Glomerular endothelial cell (primary cell): ENCODE results near the gene OR51M1. TPM values are rescaled to one million over a fixed set of nuclear protein-coding genes. Genes with fewer than 3 reads are reported as not detected.
"Not testable (repeated sequence)": the region's sequence is repeated elsewhere in the genome, so short reads cannot be mapped to it uniquely, and the experiment has no call there.

Source experiments
- DNase-seq: peaks from one replicate; pipeline ENCODE4 v3.0.0-alpha.2; 2011; ENCODE audit warnings: low read depth, low spot score; ENCODE audit errors: extremely low read depth
- total RNA-seq: library from RNA; depleted of rRNA; stranded (reverse); fragments of >200 nt; gene quantifications from 2 replicates; pipeline ENCODE4 v1.2.3, GENCODE V29; 2015

Gene OR51M1, protein sequence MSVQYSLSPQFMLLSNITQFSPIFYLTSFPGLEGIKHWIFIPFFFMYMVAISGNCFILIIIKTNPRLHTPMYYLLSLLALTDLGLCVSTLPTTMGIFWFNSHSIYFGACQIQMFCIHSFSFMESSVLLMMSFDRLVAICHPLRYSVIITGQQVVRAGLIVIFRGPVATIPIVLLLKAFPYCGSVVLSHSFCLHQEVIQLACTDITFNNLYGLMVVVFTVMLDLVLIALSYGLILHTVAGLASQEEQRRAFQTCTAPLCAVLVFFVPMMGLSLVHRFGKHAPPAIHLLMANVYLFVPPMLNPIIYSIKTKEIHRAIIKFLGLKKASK
- total RNA-seq: not detected in 2 replicates

DNA sequence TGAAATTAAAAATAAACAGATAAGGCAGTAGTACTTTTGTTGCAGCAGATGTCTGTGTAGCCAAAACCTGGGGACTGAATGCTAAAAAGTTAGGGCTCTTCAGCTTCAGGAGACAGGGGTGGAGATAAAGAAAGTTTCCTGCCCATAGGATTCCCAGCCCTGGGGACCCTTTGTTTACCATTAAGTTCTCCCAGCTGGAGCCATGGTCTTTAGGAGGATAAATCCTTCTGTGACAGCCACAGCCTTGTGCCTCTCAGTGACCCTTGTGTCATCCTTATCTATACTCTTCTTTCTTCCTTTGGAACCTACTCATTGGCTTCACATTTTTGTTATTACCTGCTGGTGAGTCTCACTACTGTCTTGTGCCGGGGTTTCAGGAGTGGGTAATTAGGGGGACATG, at the start of gene OR51M1:
TSS of gene OR51M1 (plus strand) at position 237 of the 400 bp plus-strand sequence. CDS start 5,587 bp downstream, outside the sequence.
- no peak for DNase-seq

DNA sequence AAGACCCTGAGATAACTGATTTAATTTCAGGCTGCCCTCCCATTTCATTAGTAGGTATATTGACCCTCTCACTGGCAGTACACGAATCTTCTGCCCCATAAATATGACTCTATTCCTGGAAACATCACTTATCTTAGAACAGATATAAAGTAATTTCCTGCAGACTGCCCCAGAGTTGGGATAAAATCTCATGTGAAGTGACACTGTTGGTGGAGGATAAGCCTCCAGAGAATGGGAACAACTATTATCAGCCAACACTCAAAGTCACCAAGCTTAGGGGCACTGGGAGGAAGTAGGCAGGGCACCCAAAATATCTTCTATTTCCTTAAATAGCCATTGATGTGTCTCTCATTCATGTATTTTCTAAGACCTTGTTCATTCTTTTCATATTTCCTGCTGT, 48.4 kb upstream of the OR51M1 start:
- no peak for DNase-seq

DNA sequence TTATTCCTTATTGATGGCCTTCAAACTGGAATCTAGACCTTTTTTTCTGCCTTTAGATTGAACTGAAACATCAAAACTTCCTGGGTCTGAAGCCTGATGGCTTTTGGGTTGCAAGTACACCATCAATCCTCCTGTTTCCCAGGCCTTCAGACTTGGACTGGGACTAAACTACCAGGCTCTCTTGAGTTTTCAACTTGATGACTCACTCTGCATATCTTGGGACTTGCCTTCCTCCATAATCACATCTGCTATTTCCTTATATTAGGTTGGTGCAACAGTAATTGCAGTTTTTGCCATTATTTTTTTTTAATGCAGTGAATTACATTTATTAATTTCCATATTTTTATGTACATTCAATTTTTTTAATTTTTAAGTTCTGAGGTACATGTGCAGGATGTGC, 47.3 kb upstream of the OR51M1 start:
- DNase-seq: no peak

DNA sequence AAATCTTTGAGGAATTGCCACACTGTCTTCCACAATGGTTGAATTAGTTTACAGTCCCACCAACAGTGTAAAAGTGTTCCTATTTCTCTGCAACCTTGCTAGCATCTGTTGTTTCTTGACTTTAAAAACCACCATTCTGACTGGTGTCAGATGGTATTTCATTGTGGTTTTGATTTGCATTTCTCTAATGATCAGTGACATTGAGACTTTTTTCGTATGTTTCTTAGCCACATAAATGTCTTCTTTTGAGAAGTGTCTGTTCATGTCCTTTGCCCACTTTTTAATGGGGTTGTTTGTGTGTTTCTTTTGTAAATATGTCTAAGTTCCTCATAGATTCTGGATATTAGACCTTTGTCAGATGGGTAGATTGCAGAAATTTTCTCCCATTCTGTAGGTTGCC, 46.4 kb upstream of the OR51M1 start:
- not testable (repeated sequence) for DNase-seq

DNA sequence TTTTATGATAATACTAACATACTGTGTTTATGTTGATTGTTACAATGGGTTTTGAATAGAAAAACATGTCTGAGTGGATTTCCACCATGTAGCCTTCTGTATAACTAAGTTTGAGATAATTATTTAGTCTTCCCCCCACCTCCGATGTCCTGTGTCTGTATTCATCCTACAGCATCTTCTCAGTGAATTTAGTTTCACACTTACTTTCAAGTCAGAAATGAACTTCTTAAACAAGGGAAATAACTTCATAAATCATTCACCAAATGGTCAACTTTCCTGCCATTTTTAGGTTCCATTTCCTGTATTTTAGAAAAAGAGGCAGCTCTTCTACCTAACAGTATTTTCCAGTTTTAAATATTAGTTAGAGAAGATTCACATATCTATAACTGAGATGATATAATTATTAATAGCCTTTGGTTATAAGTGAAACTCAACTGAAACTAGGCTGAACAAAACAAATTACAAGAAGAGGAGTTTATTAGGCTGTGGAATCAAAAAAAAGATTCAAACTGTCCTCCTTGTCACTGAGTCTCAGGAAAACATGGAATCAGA, 43.8 kb upstream of the OR51M1 start:
- DNase-seq: no peak

DNA sequence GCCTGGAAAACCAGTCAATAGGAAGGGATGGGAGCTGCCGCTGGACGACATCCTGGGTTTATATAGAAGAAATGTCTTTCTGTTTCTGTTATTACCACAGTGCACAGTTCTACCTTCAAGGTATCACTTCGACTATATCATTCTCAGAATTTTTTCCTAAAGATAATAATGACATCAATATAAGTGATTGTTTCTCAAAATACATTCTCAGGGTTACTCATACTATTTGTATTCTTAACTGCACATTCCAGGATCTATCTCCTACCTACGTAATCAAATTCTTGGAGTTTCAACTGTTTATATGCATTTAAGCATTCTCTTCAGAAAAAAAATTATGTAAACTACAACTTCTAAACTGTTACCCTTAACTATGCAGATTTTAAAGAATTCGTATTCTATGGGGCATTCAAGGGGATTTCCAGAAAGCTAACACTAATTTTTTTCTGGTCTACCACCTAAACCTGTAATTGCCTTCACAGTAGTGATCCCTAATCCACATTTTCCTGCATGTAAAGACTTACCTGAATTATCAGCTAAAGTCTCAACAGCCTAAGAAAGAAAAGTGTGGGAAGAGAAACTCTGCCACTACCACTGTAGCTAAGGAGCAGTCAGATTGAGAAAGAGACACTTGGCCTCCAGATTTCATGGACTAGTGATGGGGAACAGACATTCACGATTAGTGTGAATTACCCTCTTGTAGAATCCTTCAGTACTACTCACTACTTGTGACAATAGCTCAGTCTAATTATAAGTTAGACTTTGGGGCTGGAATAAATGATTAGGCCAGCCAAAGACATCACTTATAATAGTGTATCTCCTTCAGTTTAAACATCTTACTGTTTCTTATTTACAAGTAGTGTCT, 39.9 kb upstream of the OR51M1 start, which contains the start of gene OR51B5:
TSS of gene OR51B5 (minus strand) at position 51 of the 862 bp plus-strand sequence. CDS start at position 51, 0 bp downstream.
- no peak for DNase-seq

DNA sequence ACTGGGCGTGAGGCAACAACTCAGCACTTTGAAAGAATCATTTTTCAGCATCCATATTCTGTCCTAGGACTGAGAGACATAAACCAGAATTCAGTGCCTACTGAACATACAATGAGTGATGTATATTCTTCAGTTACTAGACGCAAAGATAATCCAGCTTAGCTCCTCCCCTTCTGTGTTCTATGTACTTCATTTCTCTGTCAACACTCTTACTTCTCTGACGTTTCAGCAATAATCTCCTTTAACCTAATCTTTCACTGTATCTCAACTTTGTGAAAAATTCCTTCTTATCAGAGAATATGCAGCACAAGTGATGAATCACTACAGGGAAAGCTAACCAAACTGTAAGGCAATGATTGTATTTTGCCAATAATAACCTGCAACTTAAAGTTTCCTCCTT, 37.8 kb upstream of the OR51M1 start:
- DNase-seq: no peak

DNA sequence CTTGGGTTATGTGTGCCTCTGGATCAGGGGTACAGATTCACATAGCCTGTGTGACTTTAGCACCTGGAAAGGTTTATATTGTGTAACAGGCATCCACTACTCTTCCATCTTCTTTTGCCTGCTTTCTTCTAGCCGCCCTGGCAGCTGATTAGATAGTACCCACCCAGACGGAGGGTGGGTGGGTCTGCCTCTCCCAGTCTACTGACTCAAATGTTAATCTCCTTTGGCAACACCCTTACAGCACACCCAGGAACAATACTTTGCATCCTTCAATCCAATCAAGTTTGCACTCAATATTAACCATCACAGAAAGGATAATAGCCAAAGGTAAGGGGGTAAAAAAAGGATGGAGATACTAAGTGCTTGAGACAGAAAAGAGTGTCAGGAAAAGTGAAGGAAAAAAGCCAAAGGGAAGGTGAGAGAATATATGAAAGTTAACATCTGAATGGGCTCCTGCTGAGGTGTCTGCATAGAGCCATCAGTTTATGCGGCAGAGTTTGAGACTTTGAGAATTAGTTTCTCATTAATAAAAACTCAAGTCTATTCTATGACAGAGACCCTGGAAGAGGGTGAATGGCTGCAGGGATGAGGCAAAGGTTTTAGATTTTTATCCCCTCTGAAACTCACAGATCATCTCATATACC, 34.9 kb upstream of the OR51M1 start:
- DNase-seq: no peak

DNA sequence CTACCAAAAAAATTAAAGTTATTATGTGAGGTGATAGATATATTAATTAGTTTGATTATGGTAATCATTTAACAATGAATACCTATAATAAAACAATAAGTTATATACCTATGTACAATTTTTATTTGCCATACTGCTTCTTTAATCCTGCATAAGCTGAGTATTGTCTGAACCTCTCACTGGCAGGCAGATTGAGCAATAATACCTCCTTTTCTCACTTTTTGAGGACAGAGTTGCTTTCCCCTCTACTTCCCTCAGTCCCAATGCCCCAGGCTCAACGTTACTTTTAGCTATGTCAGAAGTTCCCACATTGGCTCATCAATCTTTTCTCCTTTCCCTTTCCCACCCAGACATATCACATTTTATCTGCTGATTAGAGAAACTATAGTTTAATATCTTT, 34.1 kb upstream of the OR51M1 start:
- no peak for DNase-seq

DNA sequence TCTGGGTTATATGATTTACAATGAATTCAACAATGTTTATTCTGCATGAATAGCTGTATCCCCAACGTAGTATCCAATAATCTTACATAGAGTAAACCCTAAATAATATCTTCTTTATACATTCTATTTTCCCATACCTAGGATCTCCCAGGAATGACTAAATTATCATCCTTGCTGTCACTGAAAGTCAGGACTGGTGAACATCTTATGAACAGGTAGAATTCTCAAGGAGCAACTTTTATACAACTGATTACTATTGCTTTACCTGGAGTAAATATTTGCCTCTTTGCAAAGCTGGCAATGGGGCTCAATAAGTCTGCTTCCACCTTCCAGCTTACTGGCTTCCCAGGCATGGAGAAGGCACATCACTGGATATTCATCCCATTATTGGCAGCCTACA, 32.4 kb upstream of the OR51M1 start, which contains the start of gene OR51B6:
TSS of gene OR51B6 (plus strand) at position 301 of the 400 bp plus-strand sequence. CDS start at position 301, 0 bp downstream.
- no peak for DNase-seq

DNA sequence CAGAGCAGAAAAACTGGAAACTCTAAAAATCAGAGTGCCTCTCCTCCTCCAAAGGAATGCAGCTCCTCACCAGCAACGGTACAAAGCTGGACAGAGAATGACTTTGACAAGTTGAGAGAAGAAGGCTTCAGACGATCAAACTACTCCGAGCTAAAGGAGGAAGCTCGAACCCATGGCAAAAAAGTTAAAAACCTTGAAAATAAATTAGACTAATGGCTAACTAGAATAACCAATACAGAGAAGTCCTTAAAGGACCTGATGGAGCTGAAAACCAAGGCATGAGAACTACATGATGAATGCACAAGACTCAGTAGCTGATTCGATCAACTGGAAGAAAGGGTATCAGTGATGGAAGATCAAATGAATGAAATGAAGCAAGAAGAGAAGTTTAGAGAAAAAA, 27.6 kb upstream of the OR51M1 start:
- not testable (repeated sequence) for DNase-seq

DNA sequence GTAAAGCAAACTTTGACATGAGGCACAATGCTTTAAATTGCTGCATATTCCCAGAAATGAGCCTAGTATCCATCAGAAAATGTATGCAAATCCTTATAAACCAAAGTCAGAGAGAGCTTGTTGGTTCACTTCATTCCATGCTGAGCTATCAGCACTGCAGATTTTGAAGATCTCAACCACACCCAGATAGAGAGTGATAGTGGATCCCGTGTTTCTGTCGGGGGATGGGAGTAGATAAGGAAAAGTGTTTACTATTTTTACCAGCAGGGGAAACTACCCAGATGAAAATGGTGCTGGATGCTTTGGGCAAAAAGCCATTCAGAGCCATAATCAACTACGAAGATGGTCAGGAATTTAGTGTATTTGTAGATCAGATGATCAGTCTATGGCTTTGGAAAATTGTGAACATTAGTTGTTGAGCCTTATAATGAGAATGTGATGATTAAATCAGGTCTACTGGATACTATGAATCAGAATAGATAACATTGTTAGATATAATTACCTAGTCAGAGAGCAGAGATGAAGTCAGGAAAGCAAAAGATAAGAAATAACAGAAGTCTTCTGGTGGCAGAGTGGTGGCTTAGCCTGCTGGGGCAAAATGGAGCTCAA, 21.5 kb upstream of the OR51M1 start:
- no peak for DNase-seq

DNA sequence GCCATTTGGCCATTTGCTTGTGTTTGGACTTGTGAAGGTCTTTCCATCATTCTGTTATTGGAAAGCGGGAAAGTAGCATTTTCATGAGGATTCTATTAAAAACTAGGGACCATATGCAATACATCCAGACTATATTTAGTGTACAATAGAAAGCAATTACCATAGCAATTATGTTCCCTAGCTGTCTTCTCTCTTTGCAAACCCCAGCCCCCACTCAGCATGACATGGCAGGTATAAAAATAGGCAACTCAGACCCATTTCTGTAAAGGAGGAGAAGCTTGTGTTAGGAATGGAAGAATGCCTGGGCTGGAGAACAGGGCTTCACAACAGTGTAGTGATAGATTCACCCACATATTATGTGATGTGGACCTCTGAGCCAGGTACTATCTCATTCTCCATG, 19.9 kb upstream of the OR51M1 start:
- DNase-seq: no peak

DNA sequence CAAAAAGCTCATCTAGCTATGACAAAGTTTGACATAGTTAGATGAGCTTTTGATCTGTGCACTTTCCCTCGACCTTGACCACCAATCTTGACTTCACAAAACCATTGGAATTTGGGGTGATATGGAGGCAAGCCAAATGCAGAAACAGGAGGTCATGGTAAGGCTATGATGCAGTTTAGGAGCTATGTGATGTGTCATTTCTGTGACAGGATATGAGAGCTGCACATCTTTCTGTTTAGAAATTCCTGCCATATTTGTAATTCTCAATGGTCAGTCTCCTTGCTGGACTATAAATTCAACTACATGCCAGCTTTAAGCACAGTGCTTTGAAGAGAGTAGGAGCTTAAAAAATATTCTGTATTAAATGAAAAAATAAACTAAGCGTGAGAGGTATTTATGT, 19.4 kb upstream of the OR51M1 start:
- no peak for DNase-seq

DNA sequence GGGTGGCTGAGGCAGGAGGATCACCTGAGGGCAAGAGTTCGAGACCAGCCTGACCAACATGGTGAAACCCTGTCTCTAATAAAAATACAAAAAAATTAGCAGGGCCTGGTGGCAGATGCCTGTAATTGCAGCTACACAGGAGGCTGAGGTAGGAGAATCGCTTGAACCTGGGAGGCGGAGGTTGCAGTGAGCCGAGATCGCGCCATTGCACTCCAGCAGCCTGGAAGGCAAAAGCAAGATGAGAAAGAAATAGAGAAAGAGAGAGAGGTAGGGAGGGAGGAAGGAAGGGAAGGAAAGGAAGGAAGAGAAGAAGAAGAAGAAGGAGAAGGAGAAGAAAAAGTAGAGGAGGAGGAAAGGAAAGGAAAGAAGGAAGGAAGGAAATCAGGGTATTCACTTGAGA, 17.2 kb upstream of the OR51M1 start:
- not testable (repeated sequence) for DNase-seq

DNA sequence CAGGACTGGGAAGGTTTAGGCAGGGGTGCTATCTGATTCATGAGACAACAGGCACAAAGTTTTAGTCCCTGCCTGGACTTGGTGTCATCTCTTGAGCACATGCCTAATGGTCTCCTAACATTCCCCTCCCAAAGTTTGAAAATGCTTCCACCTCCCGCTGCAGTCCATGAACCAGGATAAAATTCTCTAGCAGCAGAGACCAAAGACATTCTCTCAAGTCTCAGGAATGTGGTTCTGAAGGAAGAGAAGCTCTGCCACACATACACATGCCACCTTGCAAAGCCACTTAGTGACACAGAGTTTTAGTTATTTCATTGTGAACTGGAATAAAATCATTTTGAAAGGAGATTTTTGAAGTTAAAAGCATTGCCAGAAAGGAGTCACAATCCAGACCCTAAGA, 16.8 kb upstream of the OR51M1 start:
- no peak for DNase-seq

DNA sequence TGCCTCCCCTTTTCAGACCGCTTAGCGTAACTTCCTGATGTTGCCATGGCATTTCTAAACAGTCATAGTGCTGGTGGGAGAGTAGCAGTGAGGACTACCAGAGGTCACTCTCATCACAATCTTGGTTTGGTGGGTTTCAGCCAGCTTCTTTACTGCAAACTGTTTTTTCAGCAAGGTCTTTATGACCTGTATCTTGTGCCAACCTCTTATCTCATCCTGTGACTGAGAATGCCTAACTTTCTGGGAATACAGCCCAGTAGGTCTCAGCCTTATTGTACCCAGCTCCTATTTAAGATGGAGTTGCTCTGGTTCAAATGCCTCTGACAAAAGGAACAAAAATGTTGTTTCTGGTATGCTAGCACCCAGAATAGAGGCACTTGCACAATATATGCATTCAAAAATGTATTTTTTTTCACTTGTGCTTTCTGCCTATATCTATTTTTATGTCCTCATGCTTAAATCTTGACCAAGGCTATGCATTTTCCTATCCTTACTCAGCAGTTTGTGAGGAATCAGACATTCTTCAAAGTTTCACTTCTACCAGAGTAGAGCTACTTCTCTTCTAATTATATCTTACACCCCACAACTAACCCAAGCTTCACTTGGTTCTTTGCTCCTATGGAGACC, 16.1 kb upstream of the OR51M1 start:
- DNase-seq: peak; percentile 50

DNA sequence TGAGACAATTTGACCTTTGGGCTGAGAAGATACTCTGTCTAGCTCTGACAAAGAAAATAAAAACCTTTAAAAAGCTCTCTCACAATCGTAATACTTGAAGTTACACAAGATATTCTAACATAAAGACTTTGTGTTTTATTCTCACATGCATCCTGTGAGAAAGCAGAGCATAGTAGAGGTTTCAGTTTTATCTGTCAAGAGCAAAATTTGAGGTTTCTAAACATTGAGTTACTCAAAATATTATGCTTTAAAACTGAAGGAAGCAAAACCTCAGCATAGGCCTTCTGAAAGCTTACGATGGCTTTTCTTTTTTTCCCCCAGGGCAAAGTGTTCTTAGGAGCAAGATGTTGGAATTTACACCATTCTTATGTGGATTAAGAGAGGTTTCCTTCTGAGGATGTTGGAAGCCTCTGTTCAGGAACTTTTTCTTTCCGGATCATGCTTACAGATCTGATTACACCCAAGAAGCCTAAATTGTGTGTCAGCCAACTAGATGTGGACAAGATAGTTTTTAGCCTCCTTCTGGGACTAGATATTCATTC, 15.0 kb upstream of the OR51M1 start:
- no peak for DNase-seq

DNA sequence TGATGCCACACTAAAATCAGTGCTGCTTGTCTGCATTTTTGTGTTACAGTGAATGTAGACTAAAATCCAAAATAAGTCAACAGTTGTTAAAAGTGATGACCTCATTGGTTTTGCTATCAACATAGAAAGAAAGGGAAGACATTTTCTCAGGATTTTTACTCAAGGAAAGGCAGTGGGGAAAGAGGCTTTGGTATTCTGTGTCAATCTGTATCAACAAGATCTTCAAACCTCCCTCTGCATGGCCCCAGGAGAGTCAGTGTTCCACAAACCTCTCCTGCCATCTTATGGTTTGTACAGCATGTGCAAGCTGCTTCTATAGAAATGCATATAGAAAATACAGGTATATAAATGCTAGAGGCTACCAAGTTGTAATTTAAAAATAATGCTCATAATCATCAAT, 13.8 kb upstream of the OR51M1 start:
- no peak for DNase-seq
